IMR-90 (cell line): Measurements from ENCODE around the gene DPP6.

Source experiments
- BHLHE40 ChIP-seq: fragments of 150-350 bp; IDR thresholded peaks from 2 replicates; pipeline ENCODE4 v1.6.1; 2016; ENCODE audit warnings: mild to moderate bottlenecking, low read depth, low read length
- CEBPB ChIP-seq: IDR thresholded peaks from 2 replicates; pipeline ENCODE4 v1.6.1; 2012; ENCODE audit warnings: low read depth, low read length, improper control_type of control experiment
- CTCF ChIP-seq: conservative IDR thresholded peaks from 2 replicates; pipeline ENCODE4 v1.5.1; 2012; ENCODE audit warnings: mild to moderate bottlenecking, low read depth, low read length, improper control_type of control experiment
- RAD21 ChIP-seq: IDR thresholded peaks from 2 replicates; pipeline ENCODE4 v1.6.1; 2012; ENCODE audit warnings: low read length, improper control_type of control experiment
- SMC3 ChIP-seq: fragments of 150-350 bp; IDR thresholded peaks from 2 replicates; pipeline ENCODE4 v1.6.1; 2016; ENCODE audit warnings: low read depth, mild to moderate bottlenecking, antibody characterized with exemption, low read length, moderate library complexity

GRCh38 chr7:154653281-154653680, 601.1 kb downstream of the DPP6 start:
- no peak for TF ChIP-seq RAD21
- TF ChIP-seq SMC3: no peak
- no peak for TF ChIP-seq CTCF
- TF ChIP-seq BHLHE40: no peak
- no peak for TF ChIP-seq CEBPB
